HG03108 (cell line): Measurements from ENCODE around the gene ISCA2.
"Not testable (repeated sequence)": the region's sequence is repeated elsewhere in the genome, so short reads cannot be mapped to it uniquely, and the experiment has no call there.

Experiments used
- ATAC-seq: cut with Tn5 transposase; IDR thresholded peaks from one replicate; pipeline ENCODE4 v1.9.1; 2021; ENCODE audit warnings: moderate library complexity; ENCODE audit not compliant: unreplicated experiment

ISCA2 gene

GRCh38 chr14:74526854-74527585 is 33.5 kb downstream of the ISCA2 start:
- ATAC-seq, result no peak

DNA sequence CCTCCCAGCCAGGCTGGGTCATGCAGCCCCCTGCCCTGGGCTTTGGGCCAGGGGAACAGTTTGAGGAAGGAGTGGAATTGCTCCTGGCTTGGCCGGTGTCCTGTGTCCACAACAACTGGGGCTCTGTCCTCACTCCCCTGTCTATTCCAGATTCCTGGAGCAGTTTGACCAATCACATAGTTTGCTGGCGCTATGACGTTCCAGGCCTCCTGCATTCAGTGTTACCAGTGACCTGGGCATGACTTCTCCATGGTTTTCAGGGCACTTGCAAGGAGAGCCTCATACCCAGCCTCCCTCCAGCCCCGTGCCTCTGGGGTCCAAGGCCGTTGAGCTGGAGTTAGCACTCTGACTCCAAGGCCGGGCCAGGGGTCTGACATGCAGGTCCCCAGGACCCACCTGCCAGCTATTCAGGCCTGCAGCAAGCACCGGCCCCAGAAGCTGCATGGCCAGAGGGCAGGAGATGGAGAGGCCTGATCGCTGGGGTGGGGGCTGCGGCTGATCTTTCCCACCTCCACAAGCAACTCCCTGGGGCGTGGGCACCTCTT is 34.2 kb downstream of the ISCA2 start:
- no peak for ATAC-seq

- ATAC-seq, result no peak
These were observed 34.8 kb downstream of the ISCA2 start for GRCh38 chr14:74528406-74528805.

DNA sequence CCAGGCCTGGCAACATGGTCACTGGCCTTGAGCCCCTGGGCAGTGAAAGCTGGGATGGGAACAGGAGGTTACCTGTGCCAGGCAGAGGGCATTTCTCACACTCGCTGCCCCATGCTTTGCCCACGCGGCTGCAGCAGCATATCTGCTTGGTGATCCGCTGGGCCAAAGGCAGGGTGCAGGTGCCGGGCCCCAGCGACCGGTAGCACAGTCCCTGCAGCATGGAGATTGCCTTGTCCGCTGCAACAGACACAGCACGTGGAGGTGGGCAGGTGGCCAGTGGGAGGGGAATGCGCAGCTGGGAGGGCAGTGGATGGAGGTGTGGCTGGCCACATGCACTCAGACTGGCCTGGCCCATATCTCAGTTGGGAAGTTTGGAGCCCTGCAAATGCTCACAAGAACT is 35.3 kb downstream of the ISCA2 start:
- ATAC-seq, result no peak

DNA sequence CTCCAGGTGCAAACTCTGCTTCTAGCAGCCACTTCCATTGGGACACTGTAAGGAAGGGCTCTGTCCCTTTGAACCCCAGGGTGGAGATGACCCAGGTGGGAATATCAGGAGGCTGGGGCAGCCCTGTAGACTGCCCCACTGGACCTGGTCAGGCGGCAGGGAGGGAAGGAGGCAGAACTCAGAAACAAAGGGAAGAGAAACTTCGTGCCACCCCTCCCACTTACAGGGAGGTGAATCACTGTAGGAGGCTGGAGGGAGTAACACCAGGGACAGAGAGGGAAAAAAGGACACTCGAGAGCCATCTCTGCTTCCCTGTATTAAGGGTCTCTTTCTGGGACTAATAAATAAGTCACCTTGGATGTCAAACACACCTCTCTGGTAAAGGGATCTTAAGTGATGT is 37.4 kb downstream of the ISCA2 start:
- ATAC-seq, result no peak

DNA sequence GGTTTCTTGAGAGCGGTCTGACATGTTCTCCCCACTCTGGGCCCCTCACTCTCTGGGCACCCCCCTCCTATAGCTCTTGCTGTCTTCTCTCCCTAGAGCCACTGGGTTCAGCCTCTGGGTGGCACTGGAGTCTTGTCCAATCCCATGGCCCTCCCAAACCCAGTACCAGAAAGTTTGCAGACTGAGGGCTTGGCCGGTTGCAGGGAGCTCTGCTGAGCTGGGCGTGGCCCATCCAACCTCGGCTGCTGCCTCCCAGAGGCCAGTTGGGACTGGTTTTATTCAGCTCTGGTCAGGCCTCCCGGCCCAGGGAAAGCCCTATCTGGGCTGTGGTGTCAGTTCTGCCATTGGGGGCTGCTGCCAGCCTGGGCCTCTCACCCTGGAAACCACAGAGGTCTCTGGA is 37.9 kb downstream of the ISCA2 start:
- ATAC-seq, result no peak

DNA sequence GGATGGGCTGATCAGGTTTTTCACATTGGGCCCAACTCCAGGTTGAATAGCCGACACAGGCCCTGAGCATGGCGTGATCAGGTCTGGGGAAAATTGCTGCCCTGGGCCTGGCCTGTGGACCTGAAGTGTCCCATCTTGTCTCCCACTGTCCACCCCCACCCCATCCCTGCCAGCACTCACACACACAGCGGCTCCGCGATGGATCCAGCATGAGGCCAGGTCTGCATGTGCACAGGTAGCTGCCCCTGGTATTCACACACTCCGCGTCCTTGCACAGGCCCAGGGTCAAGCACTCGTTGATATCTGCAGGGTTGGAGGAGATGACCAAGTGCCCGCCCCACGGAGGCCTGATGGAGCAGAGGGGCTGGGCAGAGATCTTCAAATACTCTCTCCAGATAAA is 38.7 kb downstream of the ISCA2 start:
- no peak for ATAC-seq

DNA sequence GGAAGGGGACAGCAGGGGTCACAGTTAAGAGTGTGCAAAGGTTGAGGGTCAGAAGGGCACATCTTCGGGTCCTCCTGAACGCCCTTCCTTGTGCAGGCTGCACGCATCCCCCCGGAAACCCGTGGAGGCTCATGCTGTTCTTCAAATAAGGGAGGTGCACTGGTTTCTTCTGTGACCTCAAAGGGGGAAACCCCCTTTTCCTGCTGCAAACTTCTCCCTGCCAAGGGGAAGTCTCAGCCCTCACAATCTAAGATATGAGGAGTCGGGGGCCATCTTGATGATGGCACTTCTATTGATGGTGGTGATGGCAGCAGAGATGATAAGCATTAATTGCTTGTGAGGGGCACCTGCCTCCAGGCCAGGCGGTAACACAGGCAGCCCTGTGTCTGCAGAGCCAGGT is 40.0 kb downstream of the ISCA2 start:
- no peak for ATAC-seq

DNA sequence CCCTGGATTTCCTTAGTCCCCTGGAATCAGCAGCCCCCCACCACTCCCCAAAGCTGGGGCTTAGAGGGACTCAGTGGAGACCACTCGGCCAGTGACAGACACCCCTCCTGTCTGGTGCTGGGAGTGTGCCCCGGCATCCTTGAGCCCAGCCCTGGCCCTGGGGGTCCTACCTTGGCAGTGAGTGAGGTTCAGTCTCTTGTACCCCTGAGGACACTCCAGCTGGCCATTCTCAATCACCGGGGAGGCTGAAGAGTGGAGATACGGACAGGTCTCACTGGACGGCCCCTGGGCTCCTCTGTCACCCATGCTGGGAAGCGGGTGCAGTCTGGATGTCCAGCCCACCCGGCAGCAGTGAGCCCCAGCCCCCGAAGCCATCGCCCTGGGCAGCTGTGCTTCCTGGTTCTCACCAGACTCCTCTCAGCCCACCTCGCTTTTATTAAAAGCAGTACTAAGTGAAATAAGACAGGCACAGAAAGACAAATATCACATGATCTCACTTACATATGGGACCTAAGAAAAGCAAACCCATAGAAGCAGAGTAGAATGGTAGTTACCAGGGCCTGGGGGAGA is 42.3 kb downstream of the ISCA2 start:
- no peak for ATAC-seq

DNA sequence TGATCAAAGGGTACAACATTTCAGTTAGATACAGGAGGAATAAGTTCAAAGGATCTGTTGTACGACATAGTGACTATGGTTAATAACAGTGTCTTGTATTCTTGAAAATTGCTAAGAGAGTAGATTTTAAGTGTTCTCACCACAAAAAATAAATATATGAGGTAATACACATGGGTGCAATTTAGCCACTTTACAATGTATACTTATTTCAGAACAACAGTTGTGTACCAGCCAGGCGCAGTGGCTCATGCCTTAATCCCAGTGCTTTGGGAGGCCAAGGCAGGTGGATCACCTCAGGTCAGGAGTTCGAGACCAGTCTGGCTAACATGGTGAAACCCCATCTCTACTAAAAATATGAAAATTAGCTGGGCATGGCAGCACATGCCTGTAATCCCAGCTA is 42.8 kb downstream of the ISCA2 start:
- ATAC-seq, result not testable (repeated sequence)

- ATAC-seq, result no peak
These were observed 45.1 kb downstream of the ISCA2 start for GRCh38 chr14:74538411-74539391.

DNA sequence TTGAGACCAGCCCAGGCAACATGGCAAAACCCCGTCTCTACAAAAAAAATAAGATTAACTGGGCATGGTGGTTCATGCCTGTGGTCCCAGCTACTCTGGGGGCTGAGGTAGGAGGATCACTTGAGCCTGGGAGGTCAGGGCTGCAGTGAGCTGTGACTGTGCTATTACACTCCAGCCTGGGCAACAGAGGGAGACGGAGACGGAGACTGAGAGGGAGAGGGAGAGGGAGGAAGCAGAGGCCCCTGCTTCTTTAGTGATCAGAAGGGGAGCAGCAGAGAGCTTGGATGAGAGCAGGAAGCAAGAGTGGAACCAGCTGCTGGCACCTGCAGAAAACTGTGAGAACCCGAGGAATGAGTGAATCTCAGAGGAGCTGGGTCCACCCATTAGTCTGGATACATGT is 45.9 kb downstream of the ISCA2 start:
- no peak for ATAC-seq

GRCh38 chr14:74541225-74541624 is 47.7 kb downstream of the ISCA2 start:
- no peak for ATAC-seq

GRCh38 chr14:74542056-74542685 is 48.6 kb downstream of the ISCA2 start:
- no peak for ATAC-seq

DNA sequence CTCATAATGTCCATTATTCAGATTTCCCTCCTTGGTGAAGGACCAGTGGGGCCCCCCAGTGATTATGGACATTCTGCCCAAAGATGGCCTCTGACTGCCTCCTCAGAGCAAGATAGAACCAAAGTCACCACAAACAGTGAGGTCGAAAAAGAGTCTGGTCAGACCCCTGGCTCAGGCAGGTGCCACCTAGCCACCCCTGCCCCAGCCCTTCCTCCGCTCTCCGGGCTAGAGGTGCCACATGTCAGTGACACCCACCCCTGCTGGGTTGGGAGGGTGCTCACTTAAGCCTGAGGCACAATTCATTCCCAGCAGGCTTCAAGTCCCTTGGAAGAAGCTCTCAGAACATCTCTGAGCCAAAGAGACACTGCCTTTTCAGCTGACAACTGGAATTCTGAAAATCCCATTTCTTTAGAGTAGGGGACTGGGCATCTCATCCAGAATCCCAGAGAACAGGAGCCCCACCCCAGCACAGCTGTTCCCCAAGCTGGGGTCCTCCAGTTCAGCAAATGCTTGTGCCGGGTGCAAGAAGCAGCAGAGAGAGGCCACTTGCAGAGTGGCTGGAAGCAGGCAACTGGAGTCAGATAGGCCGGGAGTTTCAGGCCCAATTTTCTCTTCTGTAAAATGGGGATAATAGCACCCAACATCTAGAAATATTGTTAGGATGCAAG is 50.3 kb downstream of the ISCA2 start:
- no peak for ATAC-seq

GRCh38 chr14:74545386-74545785 is 51.8 kb downstream of the ISCA2 start:
- ATAC-seq, result no peak

- ATAC-seq, result no peak
These were observed 52.9 kb downstream of the ISCA2 start for GRCh38 chr14:74546416-74546815.
